A549 (cell line): ENCODE data around the gene NDUFB8. TPM values are rescaled to one million over a fixed set of nuclear protein-coding genes. Genes with fewer than 3 reads are reported as not detected.
A peak's percentile ranks its signal among the peaks of the same experiment; 100 is the strongest.

Source experiments
- ATAC-seq, 2 experiments: fragments of 200-7000 bp in 1 of 2; fragments of >200 bp in 1 of 2; cut with Nextera tagmentation in 1 of 2; cut with Tn5 transposase in 1 of 2; 3 replicates each; pipeline versions ENCODE4 v1.8.0 to v1.9.1; 2018 to 2020; ENCODE audit warnings: mild to moderate bottlenecking in 1 of 2, moderate library complexity in 1 of 2
- CTCF ChIA-PET: fragments of 300-600 bp; sonication (Branson Sonifier 250); formaldehyde crosslinking; extraction: SDS; loops from one replicate; lab custom pipeline; 2021; ENCODE audit warnings: antibody characterized with exemption, inconsistent platforms; lab: Yijun Ruan, JAX
- POLR2A ChIA-PET: fragments of 350-600 bp; formaldehyde crosslinking; extraction: SDS; loops from one replicate; lab custom pipeline; 2021; ENCODE audit warnings: antibody characterized with exemption, inconsistent platforms; lab: Yijun Ruan, JAX
- DNase-seq, 2 experiments: peaks; one replicate each; pipeline versions ENCODE4 v3.0.0 to v3.0.0-alpha.2; 2011 to 2016; ENCODE audit warnings: low read depth in 1 of 2, low spot score in 1 of 2
- FAIRE-seq: peaks from 2 replicates; lab custom pipeline; 2011; peaks lifted over from hg19 to GRCh38; lab: Jason Lieb, UNC
- H3K27ac ChIP-seq, 2 experiments: fragments of >200 bp; sonication (Bioruptor Twin); formaldehyde crosslinking; 3 replicates each; pipeline ENCODE4 v1.5.1; 2016 to 2017
- H3K4me1 ChIP-seq: fragments of >200 bp; sonication (Bioruptor Twin); formaldehyde crosslinking; 3 replicates; pipeline ENCODE4 v1.6.1; 2016
- H3K4me2 ChIP-seq: fragments of >200 bp; sonication (Bioruptor Twin); formaldehyde crosslinking; 3 replicates; pipeline ENCODE4 v1.6.1; 2016
- H3K4me3 ChIP-seq: fragments of >200 bp; sonication (Bioruptor Twin); formaldehyde crosslinking; 3 replicates; pipeline ENCODE4 v1.5.1; 2016
- H3K9me3 ChIP-seq: fragments of >200 bp; sonication (Bioruptor Twin); formaldehyde crosslinking; 3 replicates; pipeline ENCODE4 v1.6.1; 2016
- BHLHE40 ChIP-seq: IDR thresholded peaks from 2 replicates; pipeline ENCODE4 v1.6.1; 2012; ENCODE audit warnings: low read depth, low read length, inconsistent platforms
- CBX2 ChIP-seq: fragments of 200-600 bp; sonication (generic); IDR thresholded peaks from 2 replicates; pipeline ENCODE4 v1.6.1; 2016; ENCODE audit warnings: low read depth, mild to moderate bottlenecking, borderline replicate concordance
- CHD2 ChIP-seq: fragments of 150-350 bp; IDR thresholded peaks from 2 replicates; pipeline ENCODE4 v1.6.1; 2014; ENCODE audit warnings: low read length; ENCODE audit not compliant: partially characterized antibody
- E2F6 ChIP-seq: IDR thresholded peaks from 2 replicates; pipeline ENCODE4 v1.6.1; 2012; ENCODE audit warnings: low read depth, borderline replicate concordance
- EP300 ChIP-seq, 2 experiments: fragments of >200 bp; sonication (Bioruptor Twin); formaldehyde crosslinking; IDR thresholded peaks; 2 replicates in 1 of 2; 3 replicates in 1 of 2; pipeline ENCODE4 v1.6.1; 2016 to 2017
- FOSL2 ChIP-seq, 2 experiments: fragments of 450-650 bp in 1 of 2; fragments of >200 bp in 1 of 2; sonication (Bioruptor Twin) in 1 of 2; formaldehyde crosslinking; IDR thresholded peaks; 2 replicates each; pipeline versions ENCODE4 v1.5.0 to v1.6.1; 2016 to 2020; ENCODE audit warnings: mild to moderate bottlenecking in 1 of 2, moderate library complexity in 1 of 2
- KDM5A ChIP-seq: fragments of 200-600 bp; sonication (generic); IDR thresholded peaks from 2 replicates; pipeline ENCODE4 v1.6.1; 2016; ENCODE audit warnings: antibody characterized with exemption, mild to moderate bottlenecking
- MAFK ChIP-seq: fragments of 450-650 bp; IDR thresholded peaks from 2 replicates; pipeline ENCODE4 v1.6.1; 2014; ENCODE audit not compliant: partially characterized antibody
- MAX ChIP-seq: IDR thresholded peaks from 2 replicates; pipeline ENCODE4 v1.6.1; 2012
- NR3C1 ChIP-seq: fragments of >200 bp; sonication (Bioruptor Twin); formaldehyde crosslinking; IDR thresholded peaks from 3 replicates; pipeline ENCODE4 v1.6.1; 2017
- PHF8 ChIP-seq: fragments of 200-600 bp; sonication (generic); IDR thresholded peaks from 2 replicates; pipeline ENCODE4 v1.6.1; 2016; ENCODE audit warnings: low read depth, mild to moderate bottlenecking, antibody characterized with exemption, moderate library complexity, borderline replicate concordance
- RAD21 ChIP-seq, 2 experiments: fragments of >200 bp in 1 of 2; sonication (Bioruptor Twin) in 1 of 2; formaldehyde crosslinking in 1 of 2; IDR thresholded peaks in 1 of 2; conservative IDR thresholded peaks in 1 of 2; 2 replicates in 1 of 2; 3 replicates in 1 of 2; pipeline ENCODE4 v1.6.1; 2012 to 2018; ENCODE audit warnings: inconsistent platforms in 1 of 2
- SMC3 ChIP-seq: fragments of >200 bp; sonication (Bioruptor Twin); formaldehyde crosslinking; IDR thresholded peaks from 3 replicates; pipeline ENCODE4 v1.6.1; 2018; ENCODE audit warnings: inconsistent platforms
- ZSCAN20 ChIP-seq: fragments of 250-450 bp; sonication (Bioruptor Pico); IDR thresholded peaks from 2 replicates; pipeline ENCODE4 v1.8.0; 2022; ENCODE audit warnings: mild to moderate bottlenecking, moderate library complexity
- WGBS: methylation state at CpG from one replicate; pipeline ENCODE4 v1.1.6; 2017; ENCODE audit errors: missing lambda C conversion rate; 5-methylcytosine and 5-hydroxymethylcytosine counted together
- polyA plus RNA-seq, 4 experiments: library from polyadenylated mRNA; depleted of rRNA in 3 of 4; stranded (reverse); fragments of >200 nt; fragmentation: RNase III in 1 of 4; extraction: RNeasy Plus Mini Kit Qiagen cat#74134 plus additional on column Dnase treatment in 1 of 4; gene quantifications; 2 replicates in 3 of 4; 3 replicates in 1 of 4; pipeline ENCODE4 v1.2.3, GENCODE V29; 2011 to 2017
- TF ChIP-seq, protein P1 (sequence below): fragments of >200 bp; sonication (Bioruptor Twin); formaldehyde crosslinking; IDR thresholded peaks from 3 replicates; pipeline ENCODE4 v1.5.1; 2016

Gene NDUFB8
- polyA plus RNA-seq, 2 of the 4 experiments (the other 2 are of a cell fraction) = 221 to 333 TPM

DNA sequence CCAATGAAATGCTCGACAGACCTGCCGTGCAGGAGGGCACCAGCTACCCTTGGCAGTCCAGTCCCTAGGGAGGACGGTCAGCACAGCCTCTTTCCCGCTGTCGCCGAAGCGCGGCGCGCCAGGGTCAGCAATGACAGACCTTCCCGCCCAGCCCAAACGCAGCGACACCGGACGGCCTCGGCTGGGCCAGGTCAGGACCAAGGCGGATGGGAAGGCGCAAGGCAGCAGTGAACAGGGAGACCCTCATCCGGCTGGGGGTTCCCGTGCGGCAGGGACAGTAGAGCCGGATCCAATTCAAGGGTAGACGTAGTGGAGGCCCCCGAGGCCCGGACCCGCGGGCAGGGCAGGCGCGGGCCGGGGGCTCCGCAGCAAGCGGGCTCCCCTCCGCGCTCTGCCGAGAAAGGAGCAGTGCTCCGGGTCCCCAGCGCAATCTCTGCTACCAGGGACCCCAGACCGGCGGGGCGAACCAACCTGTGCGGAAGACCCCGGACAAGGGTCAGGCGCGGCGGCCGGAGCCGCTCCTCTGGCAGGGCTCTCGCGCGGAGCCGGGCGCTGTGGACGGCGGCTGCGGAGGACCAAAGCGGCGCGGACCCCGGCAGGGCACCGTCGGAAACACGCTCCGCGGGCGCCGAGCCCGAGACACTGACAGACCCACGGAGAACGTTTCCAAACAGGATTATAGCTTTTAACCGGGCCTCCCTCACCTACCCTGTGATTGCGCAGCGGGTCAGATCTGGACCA lies 10.2 kb downstream of the NDUFB8 start, which contains the start of gene SEC31B:
Gene SEC31B (minus strand): TSS at position 551 of the 741 bp plus-strand sequence. CDS start 2,909 bp downstream, outside the sequence.
- TF ChIP-seq MAX = no peak
- TF ChIP-seq ZSCAN20 (CRISPR knock-in tag) = no peak
- TF ChIP-seq, protein P1, sequence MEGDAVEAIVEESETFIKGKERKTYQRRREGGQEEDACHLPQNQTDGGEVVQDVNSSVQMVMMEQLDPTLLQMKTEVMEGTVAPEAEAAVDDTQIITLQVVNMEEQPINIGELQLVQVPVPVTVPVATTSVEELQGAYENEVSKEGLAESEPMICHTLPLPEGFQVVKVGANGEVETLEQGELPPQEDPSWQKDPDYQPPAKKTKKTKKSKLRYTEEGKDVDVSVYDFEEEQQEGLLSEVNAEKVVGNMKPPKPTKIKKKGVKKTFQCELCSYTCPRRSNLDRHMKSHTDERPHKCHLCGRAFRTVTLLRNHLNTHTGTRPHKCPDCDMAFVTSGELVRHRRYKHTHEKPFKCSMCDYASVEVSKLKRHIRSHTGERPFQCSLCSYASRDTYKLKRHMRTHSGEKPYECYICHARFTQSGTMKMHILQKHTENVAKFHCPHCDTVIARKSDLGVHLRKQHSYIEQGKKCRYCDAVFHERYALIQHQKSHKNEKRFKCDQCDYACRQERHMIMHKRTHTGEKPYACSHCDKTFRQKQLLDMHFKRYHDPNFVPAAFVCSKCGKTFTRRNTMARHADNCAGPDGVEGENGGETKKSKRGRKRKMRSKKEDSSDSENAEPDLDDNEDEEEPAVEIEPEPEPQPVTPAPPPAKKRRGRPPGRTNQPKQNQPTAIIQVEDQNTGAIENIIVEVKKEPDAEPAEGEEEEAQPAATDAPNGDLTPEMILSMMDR = no peak
- TF ChIP-seq CHD2 = no peak
- no peak for TF ChIP-seq EP300 (IDR thresholded peaks at IDR 0.05)
- TF ChIP-seq KDM5A = no peak
- no peak for TF ChIP-seq RAD21 (conservative IDR thresholded peaks at IDR 0.05 in 1 of 2, IDR thresholded peaks at IDR 0.05 in 1 of 2)
- no peak for TF ChIP-seq E2F6
- no peak for TF ChIP-seq BHLHE40
- DNase-seq (no peak), ATAC-seq (peak; percentile 21 to 40; a peak in 3 of 6 replicates), FAIRE-seq (no peak)
- CTCF ChIA-PET = interaction anchor here (0.6 to 23.5 kb wide), 46 partner anchors 8 to 673 kb away, joined by 3 to 381 read pairs (median 4); partner anchors contain the start of genes HIF1AN, NDUFB8, PKD2L1 and SCD
- H3K4me3 ChIP-seq = no peak within 1 kb of the TSS
- H3K4me2 ChIP-seq = no peak within 1 kb of the TSS
- POLR2A ChIA-PET = interaction anchor here (0.6 to 1.6 kb wide), 3 partner anchors 15 to 173 kb away, joined by 3 to 9 read pairs (median 3); partner anchors contain the start of gene HIF1AN
- 94% methylated on average over 60 of the region's 72 CpGs for WGBS
- no peaks in the 10 kb centered on the region for H3K4me1 ChIP-seq
- no peaks in the 10 kb centered on the region for H3K9me3 ChIP-seq
- H3K27ac ChIP-seq = no peak within 1 kb of the TSS

DNA sequence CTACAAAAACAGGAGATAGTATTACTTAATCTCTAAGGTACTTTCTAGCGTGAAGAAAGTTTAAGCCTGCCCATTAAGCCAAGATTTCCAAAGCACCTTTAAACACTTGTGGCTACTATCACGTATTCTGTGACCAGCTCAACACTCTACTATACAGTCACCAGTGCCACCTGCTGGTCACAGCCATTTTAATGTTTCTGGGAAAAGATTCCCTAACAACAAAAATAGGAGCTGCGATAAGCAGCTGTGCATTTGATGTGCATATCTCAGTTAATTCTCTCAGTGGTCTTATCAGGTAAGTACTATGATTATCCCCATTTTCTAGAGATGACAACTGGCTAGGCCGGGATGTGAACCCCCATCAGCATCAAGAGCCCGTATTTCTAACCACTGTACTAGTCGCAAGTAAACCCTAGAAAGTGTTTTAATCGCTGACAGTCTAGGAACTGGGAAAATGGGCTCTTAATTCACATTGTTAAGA lies 10.9 kb downstream of the NDUFB8 start:
- no peak for TF ChIP-seq PHF8
- no peak for TF ChIP-seq MAFK
- no peak for TF ChIP-seq CBX2
- no peak for TF ChIP-seq FOSL2 (IDR thresholded peaks at IDR 0.05)
- TF ChIP-seq FOSL2 (CRISPR knock-in tag; IDR thresholded peaks at IDR 0.05) = no peak
- peak; percentile 65 to 69 for TF ChIP-seq RAD21 (conservative IDR thresholded peaks at IDR 0.05 in 1 of 2, IDR thresholded peaks at IDR 0.05 in 1 of 2)
- TF ChIP-seq, protein P1 = peak; percentile 84
- peak; percentile 62 for TF ChIP-seq SMC3
- no peak for TF ChIP-seq NR3C1
- Histone ChIP-seq H3K27ac (no peak overlapping the region), H3K9me3 (no peaks in the 10 kb centered on the region), H3K4me3 (no peak overlapping the region), H3K4me1 (no peaks in the 10 kb centered on the region), H3K4me2 (no peak overlapping the region)
- peak; percentile 57 to 58 for DNase-seq
- ATAC-seq = peak; percentile 76 to 85
- ChIA-PET CTCF (interaction anchor here (0.5 to 23.5 kb wide), 50 partner anchors 9 to 672 kb away, joined by 3 to 381 read pairs (median 4); partner anchors contain the start of genes HIF1AN, NDUFB8, PKD2L1 and SCD), POLR2A (interaction anchor here (0.6 to 1.6 kb wide), 4 partner anchors 15 to 172 kb away, joined by 3 to 9 read pairs (median 3); partner anchors contain the start of gene HIF1AN)
- WGBS = 42% methylated on average over 7 of the region's 7 CpGs
- FAIRE-seq = no peak
